ENCODE measurements around the gene ALS2.
"Not testable (repeated sequence)": the region's sequence is repeated elsewhere in the genome, so short reads cannot be mapped to it uniquely, and the experiment has no call there.

The ALS2 gene

DNA sequence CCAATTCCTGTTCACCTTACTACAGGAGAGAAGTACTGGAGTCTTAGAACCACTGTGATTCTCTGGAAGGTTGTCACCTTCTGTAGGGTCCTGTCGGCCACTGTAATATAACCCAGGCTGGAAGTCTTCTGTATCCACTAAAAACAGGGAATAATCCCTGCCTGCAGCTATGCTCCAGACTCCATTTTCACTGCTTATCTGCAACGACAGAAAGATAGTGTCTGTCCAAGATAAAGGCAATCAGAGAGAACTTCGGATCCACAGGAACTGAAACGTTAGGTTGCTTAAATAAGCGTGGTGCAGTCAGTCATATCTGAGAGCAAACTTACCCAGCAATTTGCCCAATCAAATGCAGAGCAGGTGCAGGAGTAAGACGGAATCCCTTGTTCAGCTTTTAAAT, 34.2 kb downstream of the ALS2 start:
- DNase-seq: no peak

DNA sequence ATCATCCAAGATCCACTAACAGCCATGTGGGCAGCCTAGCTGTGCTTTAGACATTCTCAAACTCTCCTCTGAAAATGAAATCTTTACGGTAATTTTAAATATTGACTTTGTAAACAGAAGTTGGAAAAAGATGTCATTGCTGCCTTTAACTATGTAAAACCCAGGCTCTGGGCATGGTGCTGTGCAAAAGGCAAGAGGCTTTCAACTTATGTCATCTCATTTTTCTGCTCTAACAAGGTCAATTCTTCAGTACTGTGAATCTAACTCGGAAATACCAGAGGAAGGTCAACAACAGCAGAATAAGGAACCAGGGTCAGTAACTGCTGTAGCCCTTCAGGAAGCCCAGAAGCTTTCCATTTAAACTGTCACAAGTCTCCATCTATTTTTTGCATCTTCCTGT, 45.2 kb downstream of the ALS2 start:
- no peak for DNase-seq

DNA sequence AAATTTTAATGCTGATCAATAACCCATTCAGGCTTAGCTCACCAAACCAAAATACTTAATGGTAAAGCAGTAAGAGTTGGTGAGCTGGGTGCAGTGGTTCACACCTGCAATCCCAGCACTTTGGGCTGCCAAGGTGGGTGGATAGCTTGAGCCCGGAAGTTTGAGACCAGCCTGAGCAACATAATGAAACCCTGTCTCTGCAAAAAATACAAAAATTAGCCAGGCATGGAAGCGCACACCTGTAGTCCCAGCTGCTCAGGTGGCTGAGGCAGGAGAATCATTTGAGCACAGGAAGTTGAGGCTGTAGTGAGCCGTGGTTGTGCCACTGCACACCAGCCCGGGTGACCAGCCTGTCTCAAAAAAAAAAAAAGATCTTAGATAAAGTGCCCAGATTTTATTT, 46.6 kb downstream of the ALS2 start:
- no peak for DNase-seq

DNA sequence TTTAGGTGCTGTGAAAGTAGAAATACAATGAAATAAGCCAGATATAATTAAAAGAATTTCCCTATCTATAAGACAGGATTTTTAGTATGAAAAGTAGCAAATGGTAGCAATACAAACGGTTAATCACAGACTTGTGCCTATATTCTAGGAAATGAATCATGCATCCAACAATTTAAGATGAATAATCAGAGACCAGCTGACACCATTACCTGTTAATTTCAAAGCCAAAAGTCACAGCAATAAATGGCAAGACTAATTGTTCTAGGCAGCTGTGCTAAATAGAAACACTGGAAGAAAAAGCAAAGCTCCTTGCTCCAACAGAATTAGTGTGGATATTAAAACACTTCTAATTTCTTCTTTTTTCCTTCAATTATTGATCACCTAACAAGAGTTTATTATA, 47.2 kb downstream of the ALS2 start:
- no peak for DNase-seq

DNA sequence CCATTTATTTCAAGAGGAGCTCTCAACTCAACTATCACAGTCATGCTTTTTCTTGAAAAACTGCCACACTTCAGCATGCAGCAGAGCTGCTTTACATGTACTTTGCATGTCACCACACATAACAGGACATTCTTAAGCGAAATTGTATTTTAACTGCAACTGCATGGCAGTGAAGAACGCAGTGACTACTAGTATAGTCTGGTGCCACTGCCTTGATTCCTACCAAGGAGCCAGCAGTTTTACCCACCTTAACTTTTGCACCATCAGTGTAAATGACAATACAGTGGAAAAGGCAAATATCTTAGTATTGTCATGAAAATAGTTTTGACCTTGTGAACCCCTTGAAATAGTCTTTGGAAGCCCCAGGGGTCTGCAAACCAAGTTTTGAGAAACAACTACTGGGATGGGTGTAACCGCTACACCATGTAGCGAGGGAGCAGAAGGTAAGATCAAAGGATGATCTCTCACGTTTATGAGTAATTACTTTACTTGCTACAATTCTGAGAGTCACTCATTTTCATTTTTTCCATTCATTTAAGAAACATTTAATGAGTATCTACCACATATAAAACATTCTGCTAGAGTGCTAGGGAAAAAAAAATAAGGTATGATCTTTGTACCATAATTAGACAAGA, 50.0 kb downstream of the ALS2 start:
- DNase-seq: no peak

DNA sequence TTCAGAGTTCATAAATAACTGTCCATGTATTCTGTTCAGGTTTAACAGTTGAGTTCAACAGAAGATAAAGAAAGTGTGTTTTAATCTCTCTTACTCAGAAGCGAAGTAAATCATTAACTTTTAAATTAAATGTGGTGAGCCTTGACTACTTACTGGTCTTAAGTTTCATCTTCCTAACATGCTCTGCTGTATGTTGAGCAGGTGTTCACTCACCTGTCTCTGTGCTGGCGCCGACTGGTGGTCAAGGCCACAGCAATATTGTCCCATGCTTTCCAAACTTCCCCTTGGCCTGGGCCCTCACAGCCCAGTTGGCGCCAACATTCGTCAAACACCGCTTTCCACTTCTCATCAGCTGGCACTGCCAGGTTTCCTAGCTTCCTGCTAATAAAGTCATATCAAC, 65.3 kb downstream of the ALS2 start:
- DNase-seq: no peak

DNA sequence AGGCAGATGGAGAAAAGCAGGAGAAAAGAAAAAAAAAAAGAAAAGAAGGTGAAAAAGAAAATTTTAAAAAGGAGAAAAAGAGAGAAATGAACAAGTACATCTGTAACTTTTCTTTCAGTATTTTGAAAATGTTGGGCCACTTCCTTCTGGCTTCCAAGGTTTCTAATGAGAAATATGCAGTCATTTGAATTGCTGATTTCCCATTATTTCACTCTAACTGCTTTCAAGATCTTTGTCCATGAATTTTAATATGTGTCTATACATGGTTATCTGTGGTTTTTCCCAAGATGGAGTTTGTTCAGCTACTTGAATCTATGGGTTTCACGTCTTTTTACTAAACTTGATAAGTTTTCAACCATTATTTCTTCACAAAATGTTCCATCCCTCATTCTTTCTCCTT, 68.0 kb downstream of the ALS2 start:
- no peak for DNase-seq

DNA sequence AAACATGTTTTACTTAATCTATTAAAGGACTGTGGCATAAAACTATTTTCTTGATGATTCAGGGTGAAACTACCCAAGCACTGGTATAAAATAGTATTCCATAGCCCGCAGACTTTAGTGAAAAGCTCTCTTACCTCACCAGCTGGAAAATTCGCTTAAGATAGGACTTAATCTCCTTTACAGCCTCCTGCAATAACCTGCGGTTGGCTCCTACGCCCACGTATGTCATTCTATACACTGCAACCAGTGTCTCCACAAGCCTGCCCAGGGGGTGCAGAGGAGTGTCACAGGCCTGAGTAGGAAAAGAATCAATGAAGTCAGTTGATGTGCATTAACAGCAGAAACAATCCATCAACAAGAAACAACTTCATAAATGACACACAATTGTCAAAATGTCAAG, 71.0 kb downstream of the ALS2 start:
- peak; percentile 95 for DNase-seq

DNA sequence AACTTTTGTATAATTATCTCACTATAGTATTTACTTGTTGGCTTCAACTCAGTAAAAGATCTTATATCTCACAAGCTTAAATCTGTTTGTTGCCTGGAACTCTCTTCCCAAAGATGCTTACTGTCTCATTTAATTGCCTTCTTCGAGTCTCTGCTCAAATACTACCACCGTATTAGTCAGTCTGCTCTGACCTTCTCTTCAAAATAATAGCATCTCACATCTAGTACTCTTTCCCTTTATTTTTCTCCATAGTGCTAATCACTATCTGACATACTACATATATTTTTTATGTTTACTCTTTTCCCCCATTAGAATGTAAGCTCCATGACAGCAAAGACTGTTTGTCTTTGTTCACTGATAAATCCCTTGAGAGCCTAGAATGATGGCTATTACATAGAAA, 71.7 kb downstream of the ALS2 start:
- peak; percentile 67 for DNase-seq

DNA sequence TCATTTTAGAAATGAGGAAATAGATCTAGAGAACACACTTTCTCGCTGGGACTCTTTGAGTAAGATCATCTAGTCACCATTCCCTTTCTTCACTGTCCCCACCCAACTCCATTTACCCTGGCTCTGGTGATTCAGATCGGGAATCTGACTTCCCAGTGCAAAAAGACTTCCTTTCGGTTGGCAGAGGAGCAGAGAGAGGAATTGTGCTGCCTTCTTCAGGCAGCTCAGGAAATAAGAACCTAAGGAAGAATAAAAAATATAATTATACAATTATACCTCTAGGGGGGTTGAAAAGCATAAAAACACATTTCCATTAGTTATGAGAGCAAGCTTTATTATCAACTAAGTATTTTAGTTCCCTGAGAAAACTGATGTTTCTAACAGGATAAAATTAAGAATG, 73.0 kb downstream of the ALS2 start:
- no peak for DNase-seq

DNA sequence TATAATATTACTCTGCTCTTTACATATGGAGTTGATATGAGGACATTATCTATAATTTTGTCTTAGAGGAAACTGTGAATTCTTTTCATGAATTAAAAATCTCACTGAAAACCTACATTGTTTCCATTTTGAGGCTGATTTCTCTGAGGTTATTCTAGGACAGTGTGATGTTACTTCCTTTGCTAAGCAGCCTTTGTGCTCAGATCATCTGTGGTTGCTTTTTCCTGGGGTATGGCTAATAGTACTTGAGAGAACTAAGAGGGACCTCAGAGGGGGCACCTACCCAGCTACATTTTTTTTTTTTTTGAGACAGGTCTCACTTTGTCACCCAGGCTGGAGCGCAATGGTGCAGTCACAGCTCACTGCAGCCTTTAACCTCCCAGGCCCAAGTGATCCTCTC, 73.6 kb downstream of the ALS2 start:
- DNase-seq: no peak

DNA sequence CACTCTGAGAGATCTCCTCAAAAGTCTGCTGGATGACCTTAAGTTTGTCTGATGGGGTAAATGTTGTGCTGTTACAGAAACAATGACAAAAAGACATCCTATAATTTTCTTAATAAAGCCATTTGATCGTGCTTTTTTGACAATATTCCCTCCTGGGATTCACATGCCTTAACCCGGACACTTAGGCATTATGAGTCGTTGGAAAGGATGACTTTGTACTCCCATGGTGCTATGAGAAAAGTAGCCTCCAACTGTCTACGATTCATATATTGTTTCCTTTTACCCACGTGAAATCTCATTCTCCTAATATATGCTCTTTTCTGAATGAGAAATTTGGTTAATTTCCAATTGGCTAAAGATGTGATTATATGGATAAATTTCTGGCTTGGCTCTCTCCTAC, 76.2 kb downstream of the ALS2 start:
- DNase-seq: no peak

DNA sequence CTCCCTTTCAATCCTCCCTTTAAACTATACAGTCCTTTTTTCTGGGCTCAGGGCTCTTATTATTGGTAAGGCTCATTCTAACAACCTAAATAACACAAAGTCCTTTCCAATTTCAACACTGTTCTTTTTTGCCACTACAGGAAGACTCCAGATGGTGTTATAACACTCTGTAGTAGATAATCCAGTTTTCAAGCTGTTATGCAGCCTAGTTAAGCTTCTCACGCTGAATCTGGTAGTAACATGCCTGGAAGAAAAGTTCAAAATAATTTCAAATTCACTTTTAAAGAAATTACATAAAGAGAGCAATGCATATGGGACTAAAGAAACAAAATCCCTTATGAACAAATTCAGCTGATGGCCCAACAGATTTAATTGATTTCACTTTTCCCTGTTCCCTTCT, 79.1 kb downstream of the ALS2 start:
- DNase-seq: peak; percentile 90

DNA sequence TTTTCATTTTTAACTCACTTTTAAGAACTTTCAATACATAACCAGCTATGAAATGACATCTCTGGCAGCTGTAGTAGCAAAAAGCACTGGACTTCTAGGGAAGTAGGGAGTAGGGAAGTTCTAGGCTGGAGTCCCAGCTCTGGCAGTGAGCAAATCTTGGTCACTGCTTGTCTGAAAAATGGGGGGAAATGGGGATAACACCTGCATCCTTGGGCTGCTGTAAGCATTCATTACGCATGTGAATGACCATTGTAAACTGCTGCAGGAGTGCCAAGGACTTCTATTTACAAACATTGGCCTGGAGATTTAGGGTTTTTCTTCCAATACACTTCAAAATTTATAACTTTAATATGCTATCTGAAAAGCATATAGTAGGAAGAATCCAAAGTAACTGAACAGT, 81.3 kb downstream of the ALS2 start:
- DNase-seq: no peak

DNA sequence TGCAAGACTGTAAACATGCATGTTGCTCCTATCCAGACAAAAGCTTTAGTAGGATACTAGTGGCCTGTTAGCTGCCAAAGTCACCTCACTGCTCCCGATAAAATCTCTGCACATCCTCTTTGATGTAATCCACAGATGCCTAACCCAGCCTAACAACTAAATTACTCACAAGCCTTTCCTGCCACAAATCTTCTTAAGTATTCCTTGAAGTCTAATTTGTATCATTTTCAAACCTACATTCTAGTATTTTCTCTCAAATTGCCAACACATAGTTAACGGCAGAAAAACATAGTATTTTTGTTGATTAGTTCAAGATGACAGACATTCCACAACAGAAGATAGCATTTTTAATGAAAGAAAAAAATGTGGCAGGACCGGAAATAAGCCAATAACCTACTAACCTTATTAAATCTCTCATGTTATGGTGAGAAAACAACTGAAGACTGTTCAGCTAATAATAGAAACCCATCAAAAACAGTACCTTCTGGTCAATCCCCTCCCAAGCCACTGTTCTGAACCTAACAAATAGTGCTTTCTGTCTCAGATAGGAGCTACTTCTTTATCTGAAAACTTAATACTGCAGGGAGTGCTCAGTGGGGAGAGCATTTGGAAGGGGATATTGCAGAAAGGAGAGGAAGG, 82.0 kb downstream of the ALS2 start, which contains the start of gene MPP4:
Gene MPP4, minus strand, starts transcription at position 57 of the 639 bp plus-strand sequence. CDS start 4,690 bp downstream, outside the sequence.
- peak; percentile 87 for DNase-seq

DNA sequence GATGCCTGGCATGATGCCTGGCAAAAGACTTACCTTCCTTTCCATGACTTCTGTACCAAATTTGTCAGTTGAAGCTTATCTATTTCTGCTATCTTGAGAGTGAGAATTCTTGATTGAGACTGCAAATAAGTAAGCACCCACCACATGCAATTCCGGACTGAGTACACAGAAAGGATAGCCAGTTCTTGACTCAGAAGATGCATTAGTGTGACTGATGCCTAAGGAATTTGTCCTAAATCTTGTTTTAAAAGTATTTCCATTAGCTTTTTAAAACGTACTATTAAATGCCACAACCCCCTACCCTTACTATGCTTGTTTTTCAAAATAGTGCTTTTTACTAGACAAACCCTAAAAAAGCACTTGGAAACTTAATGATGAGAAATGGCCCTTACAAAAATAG, 82.8 kb downstream of the ALS2 start:
- DNase-seq: no peak

DNA sequence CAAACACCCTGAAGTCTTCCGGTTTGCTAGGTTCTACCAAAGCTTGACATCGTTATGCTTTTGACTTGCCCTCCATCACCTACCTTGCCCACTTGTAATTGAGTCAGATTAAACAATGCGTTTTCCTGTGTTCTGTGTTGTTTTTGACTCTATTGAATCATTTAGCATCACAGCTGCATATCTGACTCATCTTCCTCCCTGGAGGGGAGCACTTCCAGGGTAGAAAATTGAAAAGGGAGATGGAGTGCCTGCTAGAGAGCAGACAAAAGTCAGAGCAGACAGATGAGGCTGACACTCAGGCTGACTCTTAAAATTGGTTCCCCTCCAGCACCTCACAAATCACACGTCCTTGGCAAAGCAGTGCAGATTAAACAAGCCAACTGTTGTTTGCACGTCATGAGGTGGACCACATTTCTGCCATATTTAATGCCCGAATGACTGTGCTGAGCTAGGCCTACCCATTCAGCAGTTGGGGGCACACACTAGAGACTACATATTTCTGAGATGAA, 84.5 kb downstream of the ALS2 start:
- DNase-seq: peak; percentile 21

DNA sequence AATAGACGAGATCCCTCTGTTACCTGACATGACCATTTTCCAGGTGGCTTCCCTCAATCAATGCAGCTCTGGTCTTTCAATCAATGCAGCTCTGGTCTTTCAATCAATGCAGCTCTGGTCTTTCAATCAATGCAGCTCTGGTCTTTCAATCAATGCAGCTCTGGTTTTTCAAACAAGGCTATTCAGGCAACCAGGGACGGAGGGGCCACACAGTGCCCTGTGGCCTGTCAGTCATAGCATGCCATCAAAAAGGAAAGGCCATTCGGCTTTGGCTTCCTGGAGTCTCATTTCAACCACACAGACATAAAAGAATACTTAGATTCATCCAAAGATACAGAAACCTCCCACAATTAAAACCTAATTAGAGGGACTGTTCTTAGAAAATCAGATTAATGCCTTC, 95.6 kb downstream of the ALS2 start:
- no peak for DNase-seq

DNA sequence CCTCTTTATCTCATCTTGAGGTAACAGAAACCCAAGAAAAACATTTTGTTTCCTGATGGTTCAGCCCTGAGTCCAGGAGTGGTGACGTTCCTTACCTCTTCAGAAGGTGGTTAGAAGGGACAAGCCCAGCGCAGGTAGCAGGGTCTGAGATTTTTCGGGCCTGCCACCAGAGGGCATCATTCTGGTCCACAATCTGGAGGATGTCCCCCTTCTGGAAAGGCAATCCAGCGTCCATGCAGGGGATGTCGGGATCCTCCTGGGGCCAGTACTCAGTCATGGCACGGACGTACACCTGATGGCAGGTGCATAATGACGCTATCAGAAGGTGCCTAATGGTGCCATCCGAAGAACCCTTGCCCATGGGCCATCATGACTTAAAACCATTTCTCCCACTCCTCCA, 100.0 kb downstream of the ALS2 start:
- peak; percentile 49 for DNase-seq

DNA sequence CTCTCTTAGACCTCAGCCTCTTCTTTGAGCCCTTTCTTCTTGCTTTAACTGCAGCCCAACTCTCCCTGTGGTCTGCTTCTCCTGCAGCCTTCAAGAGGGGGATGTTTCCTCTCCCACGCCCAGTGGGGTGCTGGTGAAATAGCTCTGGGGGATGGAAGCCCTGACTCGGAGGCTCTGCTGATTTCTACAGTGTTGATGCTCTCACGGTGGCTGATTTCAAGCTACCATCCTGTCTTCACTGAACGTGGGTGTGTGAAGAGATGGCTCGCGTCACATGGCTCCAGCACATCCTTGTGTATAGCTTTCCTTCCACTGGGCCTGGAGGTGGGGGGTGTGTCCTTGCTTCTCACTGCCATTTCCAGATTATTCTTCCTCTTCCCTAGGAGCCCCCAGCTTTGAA, 102.3 kb downstream of the ALS2 start:
- DNase-seq: no peak

DNA sequence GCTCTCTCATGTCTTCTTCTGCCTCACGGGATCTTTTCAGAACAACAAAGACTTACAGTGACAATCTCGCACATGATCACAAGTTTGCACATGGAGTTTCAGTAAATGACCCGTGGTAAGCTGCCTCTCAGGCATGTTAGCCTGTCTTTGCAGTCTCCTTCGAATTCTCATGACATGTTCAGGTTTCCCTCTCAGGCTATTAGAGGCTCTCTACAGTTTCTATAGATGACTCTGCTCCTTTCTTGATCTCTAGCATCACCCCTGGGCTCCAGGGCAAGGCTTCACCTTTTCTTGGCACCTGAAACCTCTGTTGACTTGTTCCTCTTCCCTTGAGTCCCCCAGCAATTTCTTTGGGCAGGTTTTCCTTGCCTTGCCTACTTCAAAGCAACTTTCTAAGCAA, 105.3 kb downstream of the ALS2 start:
- DNase-seq: no peak

DNA sequence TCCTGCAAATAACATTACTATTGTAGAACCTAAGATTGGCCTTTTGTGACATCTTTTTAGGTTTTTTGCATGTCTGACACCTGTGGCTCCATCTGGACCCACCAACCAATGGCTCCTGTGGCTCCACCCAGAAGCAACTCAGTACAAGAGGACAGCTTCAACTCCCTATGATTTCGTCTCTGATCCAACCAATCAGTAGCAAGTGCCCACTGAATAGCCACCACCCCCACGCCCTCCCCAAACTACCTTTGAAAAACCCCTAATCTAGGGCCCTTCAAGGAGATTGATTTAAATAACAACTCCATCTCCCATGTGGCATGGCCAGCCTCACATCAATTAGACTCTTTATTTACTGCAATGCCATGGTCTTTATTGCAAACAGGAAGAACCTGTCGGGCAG, 105.9 kb downstream of the ALS2 start:
- DNase-seq: no peak

DNA sequence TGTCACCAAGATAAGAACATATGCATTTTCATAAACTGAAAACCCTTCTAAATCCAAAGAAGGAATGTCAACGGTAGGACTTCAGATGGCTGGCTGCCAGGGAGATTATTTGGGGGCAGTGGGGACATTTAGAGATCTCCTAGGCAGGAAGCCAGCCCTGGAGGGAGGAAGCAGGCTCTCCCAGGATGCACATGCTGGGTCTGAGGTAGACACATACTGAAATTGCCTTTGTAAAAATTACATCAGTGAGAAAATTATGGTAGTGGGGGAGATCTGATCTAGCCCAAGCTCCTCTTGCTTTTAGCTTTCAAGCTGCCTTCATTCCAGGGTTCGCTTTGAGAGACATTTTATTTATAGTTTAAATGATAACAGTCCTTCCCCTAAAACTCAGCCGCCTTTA, 106.4 kb downstream of the ALS2 start:
- DNase-seq: no peak

DNA sequence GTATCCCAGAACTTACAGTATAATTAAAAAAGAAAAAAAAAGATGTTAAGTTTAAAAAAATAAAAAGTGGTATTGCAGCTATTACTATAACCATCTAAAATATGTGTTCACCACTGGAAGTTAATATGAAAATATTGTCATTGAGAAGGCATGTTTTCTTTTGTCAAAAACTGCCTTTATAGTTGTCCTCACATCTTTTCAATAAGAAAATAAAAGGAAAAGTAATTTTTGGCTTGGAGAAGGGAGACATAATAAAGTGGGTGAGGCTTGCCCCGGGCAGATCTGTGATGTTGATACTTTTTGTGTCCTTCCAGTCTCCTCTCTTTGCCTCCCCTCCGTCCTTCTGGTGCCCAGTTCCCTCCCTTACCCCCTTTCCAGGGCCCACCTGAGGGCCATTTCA, 107.2 kb downstream of the ALS2 start:
- DNase-seq: no peak

DNA sequence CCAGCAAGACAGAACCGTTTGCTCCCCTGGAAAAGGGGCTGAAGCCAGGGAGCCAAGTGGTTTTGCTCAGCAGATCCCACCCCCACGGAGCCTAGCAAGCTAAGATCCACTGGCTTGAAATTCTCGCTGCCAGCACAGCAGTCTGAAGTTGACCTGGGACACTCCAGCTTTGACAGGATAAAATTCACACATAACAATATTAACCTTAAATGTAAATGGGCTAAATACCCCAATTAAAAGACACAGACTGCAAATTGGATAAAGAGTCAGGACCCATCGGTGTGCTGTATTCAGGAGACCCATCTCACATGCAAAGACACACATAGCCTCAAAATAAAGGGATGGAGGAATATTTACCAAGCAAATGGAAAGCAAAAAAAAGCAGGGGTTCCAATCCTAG, 109.5 kb downstream of the ALS2 start:
- not testable (repeated sequence) for DNase-seq
